Cardiac ventricle fibroblast (primary cell): ENCODE results near the gene PBLD. TPM values are rescaled to one million over a fixed set of nuclear protein-coding genes. Genes with fewer than 3 reads are reported as not detected.

ENCODE experiments used
- total RNA-seq: library from RNA; depleted of rRNA; stranded (reverse); fragments of >200 nt; gene quantifications from 2 replicates; pipeline ENCODE4 v1.2.3, GENCODE V29; 2015

Gene PBLD
- total RNA-seq = 4.4 and 5.3 TPM in 2 replicates

DNA sequence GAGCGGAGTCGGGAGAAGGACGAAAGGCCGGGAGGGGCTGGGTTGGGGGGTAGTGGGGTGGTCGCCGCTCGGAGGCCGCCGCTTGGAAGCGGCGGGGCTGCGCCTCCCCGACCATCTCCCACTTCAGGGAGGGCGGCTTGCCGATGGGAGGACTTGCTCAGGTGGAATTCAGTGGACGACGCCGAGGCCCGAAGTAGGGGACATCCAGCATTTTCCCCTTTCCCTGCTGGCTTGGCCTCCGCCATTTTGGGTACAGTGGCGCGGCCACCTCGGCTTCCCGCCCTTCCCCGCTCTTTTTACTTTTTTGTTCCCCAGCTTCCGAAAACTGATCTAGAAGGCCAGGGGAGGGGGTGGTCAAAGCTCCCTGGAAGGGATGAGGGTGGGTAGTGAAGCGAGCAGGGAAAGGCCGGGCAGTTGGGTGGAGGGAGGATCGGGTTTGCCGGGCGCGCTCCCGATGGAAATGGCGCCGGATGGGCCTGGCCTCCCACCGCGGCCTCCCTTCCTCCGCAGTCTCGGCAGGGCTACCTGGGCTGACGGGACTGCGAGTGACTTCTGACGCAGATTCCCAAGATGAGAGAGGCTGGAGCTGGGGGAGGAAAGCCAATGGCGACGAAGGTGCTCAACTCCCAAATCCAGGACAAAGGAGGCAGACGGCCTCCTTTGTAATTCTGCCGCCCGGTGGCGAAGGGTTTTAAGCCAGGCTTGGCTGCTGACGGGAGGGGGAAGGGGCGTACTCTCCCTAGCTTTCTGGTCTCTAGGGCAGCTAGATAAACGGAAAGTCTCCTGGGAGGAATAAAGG is at the start of gene PBLD:
Gene PBLD (minus strand): TSS at position 670 of the 799 bp plus-strand sequence. CDS start 26,084 bp downstream, outside the sequence.

DNA sequence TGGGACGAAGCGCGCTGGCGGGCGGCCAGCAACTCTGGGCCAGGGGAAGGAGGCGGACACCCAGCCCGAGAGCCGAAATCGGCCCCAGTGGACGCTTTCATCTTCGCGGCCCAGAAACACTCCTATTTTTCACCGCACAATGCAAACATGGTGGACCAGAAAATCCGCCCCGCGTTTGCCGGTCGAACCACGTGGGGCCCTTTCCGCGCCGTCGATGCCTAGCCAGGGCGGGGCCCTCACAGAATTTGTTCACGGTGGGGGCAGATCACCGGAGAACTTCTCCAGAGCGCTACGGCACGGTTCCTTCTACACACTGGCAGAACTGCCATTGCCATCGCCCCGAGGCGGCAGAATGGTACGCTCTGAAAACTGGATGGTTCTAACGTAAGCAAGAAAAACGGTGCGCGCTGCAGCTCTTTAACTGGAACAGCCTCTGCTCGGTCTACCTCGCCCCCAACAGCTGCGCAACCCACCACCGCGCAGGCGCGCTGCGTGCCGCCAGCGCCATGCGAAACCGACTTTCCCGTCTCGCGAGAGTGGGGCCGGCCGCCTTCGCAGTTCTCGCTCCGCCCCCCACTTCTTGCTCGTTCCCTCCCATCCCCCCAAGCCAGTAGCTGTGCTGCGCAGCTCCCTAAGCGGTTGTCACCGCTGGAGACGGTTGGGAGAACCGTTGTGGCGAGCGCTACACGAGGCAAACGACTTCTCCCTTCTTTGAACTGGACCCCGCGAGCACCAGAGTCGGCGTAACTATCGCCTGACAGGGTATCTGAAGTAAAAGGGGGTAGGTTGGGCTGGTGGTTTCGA is 1.1 kb downstream of the PBLD start, which contains the start of gene HNRNPH3:
Gene HNRNPH3 (plus strand): TSS at position 610 of the 804 bp plus-strand sequence. CDS start 5,158 bp downstream, outside the sequence.

Other genes starting within 250 kb of the PBLD start
- gene MYPN, start 223.4 kb downstream of the PBLD start, total RNA-seq = 0.05 and 0.12 TPM in 2 replicates
- not detected in 2 replicates for gene ATOH7, start 100.8 kb downstream of the PBLD start, total RNA-seq
- 16.6 and 18.2 TPM in 2 replicates for gene HNRNPH3, start 864 bp downstream of the PBLD start, total RNA-seq
- 11.5 and 12.0 TPM in 2 replicates for gene RUFY2, start 74.3 kb upstream of the PBLD start, total RNA-seq
- 2.3 and 2.4 TPM in 2 replicates for gene DNA2, start 139.0 kb upstream of the PBLD start, total RNA-seq
- gene SLC25A16, start 194.6 kb upstream of the PBLD start, total RNA-seq = 6.8 and 7.1 TPM in 2 replicates
- gene TET1, start 227.4 kb upstream of the PBLD start, total RNA-seq = 3.1 and 3.6 TPM in 2 replicates